Thoracic aorta (tissue), 2 donors: Measurements from ENCODE around the gene BANF2. TPM values are rescaled to one million over a fixed set of nuclear protein-coding genes. Genes with fewer than 3 reads are reported as not detected.

Experiments used
- ATAC-seq: fragments of 150-250 bp; one replicate; pipeline ENCODE4 v1.8.0; 2017; ENCODE audit warnings: low read depth; ENCODE audit not compliant: insufficient number of reproducible peaks, low FRiP score
- DNase-seq: peaks from one replicate; pipeline ENCODE4 v3.0.0-alpha.2; 2020; ENCODE audit warnings: low spot score
- H3K27ac ChIP-seq, 2 donors: fragments of 200-600 bp; sonication (generic); 1 replicate in 1 of 2; 2 replicates in 1 of 2; pipeline ENCODE4 v1.5.1; 2016; ENCODE audit warnings: mild to moderate bottlenecking in 2 of 2, moderate library complexity in 2 of 2
- H3K27me3 ChIP-seq: fragments of 200-600 bp; sonication (generic); replicated peaks from 2 replicates; pipeline ENCODE4 v1.6.0; 2016; ENCODE audit warnings: mild to moderate bottlenecking; ENCODE audit not compliant: insufficient read depth
- H3K36me3 ChIP-seq: fragments of 200-600 bp; sonication (generic); one replicate; pipeline ENCODE4 v1.5.1; 2016
- H3K4me1 ChIP-seq, 2 donors: fragments of 200-600 bp; sonication (generic); 1 replicate in 1 of 2; 2 replicates in 1 of 2; pipeline versions ENCODE4 v1.5.1 to v1.6.0; 2016; ENCODE audit warnings: low read depth in 2 of 2, mild to moderate bottlenecking in 1 of 2; ENCODE audit not compliant: control insufficient read depth in 1 of 2
- H3K4me3 ChIP-seq: fragments of 200-600 bp; sonication (generic); 2 replicates; pipeline ENCODE4 v1.5.1; 2016; ENCODE audit warnings: mild to moderate bottlenecking
- H3K9me3 ChIP-seq: fragments of 200-600 bp; sonication (generic); 2 replicates; pipeline ENCODE4 v1.5.1; 2016
- CTCF ChIP-seq: fragments of 200-600 bp; sonication (generic); IDR thresholded peaks from one replicate; pipeline ENCODE4 v1.5.1; 2019; ENCODE audit warnings: antibody characterized with exemption
- total RNA-seq, 2 donors: library from RNA; depleted of rRNA; stranded (reverse); fragments of >200 nt; gene quantifications; one replicate each; pipeline versions ENCODE4 v1.1.0 to v1.2.3, GENCODE V29; 2016

Gene BANF2
- total RNA-seq, 2 donors from 2014 or later: not detected

- peaks cover 13% of the 10 kb centered on the region for H3K9me3 ChIP-seq
- ATAC-seq (no peak), DNase-seq (no peak)
- no peaks in the 10 kb centered on the region for H3K36me3 ChIP-seq
- TF ChIP-seq CTCF: no peak
- no peak overlapping the region for H3K27ac ChIP-seq
- H3K4me3 ChIP-seq: no peak overlapping the region
- no peaks in the 10 kb centered on the region for H3K4me1 ChIP-seq
- no peaks in the 10 kb centered on the region for H3K27me3 ChIP-seq
Measured at GRCh38 chr20:17761604-17762003, 61.8 kb downstream of the BANF2 start.

- no peak for ATAC-seq
- H3K27me3 ChIP-seq: no peaks in the 10 kb centered on the region
- H3K9me3 ChIP-seq: peaks cover 13% of the 10 kb centered on the region
- no peak for DNase-seq
- no peak for TF ChIP-seq CTCF
- H3K4me1 ChIP-seq: no peaks in the 10 kb centered on the region
- no peak overlapping the region for H3K4me3 ChIP-seq
- H3K27ac ChIP-seq: no peak overlapping the region
- no peaks in the 10 kb centered on the region for H3K36me3 ChIP-seq
Measured at GRCh38 chr20:17762243-17762872, 62.6 kb downstream of the BANF2 start.

- H3K27ac ChIP-seq: no peak overlapping the region
- DNase-seq: no peak
- H3K36me3 ChIP-seq: no peaks in the 10 kb centered on the region
- H3K4me1 ChIP-seq: no peaks in the 10 kb centered on the region
- H3K9me3 ChIP-seq: peaks cover 12% of the 10 kb centered on the region
- no peaks in the 10 kb centered on the region for H3K27me3 ChIP-seq
- no peak overlapping the region for H3K4me3 ChIP-seq
- no peak for TF ChIP-seq CTCF
- ATAC-seq: no peak
Measured at GRCh38 chr20:17762873-17763557, 63.2 kb downstream of the BANF2 start.

GRCh38 chr20:17765017-17765416 is 65.3 kb downstream of the BANF2 start:
- no peaks in the 10 kb centered on the region for H3K9me3 ChIP-seq
- no peak overlapping the region for H3K27ac ChIP-seq
- TF ChIP-seq CTCF: no peak
- no peaks in the 10 kb centered on the region for H3K36me3 ChIP-seq
- no peak overlapping the region for H3K4me3 ChIP-seq
- no peak for ATAC-seq
- H3K4me1 ChIP-seq: no peaks in the 10 kb centered on the region
- DNase-seq: no peak
- H3K27me3 ChIP-seq: no peaks in the 10 kb centered on the region

GRCh38 chr20:17765584-17765983 is 65.8 kb downstream of the BANF2 start:
- DNase-seq: no peak
- no peak overlapping the region for H3K4me3 ChIP-seq
- H3K27ac ChIP-seq: no peak overlapping the region
- no peaks in the 10 kb centered on the region for H3K9me3 ChIP-seq
- no peaks in the 10 kb centered on the region for H3K4me1 ChIP-seq
- TF ChIP-seq CTCF: no peak
- no peak for ATAC-seq
- H3K27me3 ChIP-seq: no peaks in the 10 kb centered on the region
- H3K36me3 ChIP-seq: no peaks in the 10 kb centered on the region
